Measurements from ENCODE around the gene DGKH.

DNA sequence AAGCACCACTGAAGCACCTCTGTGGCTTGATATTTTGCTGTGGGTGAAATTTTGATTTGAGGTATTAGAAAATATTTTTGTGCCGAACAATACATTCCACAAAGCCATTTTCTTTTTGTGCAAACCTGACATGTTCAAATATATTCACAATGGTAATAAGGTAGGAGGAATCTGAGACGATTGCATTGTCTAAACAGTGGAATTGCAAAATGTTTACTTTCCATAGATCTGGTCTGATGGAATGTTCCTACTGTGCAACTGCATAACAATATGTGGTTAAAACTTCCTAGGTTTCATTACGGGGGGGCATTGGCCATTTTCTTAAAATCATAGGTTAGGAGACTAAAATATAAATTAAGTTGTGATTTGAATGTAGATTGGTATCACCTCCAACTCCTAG, 180.8 kb downstream of the DGKH start:
- TF ChIP-seq, protein P1, sequence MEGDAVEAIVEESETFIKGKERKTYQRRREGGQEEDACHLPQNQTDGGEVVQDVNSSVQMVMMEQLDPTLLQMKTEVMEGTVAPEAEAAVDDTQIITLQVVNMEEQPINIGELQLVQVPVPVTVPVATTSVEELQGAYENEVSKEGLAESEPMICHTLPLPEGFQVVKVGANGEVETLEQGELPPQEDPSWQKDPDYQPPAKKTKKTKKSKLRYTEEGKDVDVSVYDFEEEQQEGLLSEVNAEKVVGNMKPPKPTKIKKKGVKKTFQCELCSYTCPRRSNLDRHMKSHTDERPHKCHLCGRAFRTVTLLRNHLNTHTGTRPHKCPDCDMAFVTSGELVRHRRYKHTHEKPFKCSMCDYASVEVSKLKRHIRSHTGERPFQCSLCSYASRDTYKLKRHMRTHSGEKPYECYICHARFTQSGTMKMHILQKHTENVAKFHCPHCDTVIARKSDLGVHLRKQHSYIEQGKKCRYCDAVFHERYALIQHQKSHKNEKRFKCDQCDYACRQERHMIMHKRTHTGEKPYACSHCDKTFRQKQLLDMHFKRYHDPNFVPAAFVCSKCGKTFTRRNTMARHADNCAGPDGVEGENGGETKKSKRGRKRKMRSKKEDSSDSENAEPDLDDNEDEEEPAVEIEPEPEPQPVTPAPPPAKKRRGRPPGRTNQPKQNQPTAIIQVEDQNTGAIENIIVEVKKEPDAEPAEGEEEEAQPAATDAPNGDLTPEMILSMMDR (IDR thresholded peaks at IDR 0.05; ENCODE audit: poor library complexity, severe bottlenecking), result no peak
- TF ChIP-seq SMC3 (conservative IDR thresholded peaks at IDR 0.05; ENCODE audit: poor library complexity) (no peak), TAF1 (IDR thresholded peaks at IDR 0.05; ENCODE audit: low read depth) (no peak)

All from neural cell (in vitro differentiated cells).